HEK293T (cell line): ENCODE data around the gene PLPPR5.
A peak's percentile ranks its signal among the peaks of the same experiment; 100 is the strongest.

Experiments used
- CTCF ChIA-PET: fragments of 350-600 bp; formaldehyde crosslinking; extraction: SDS; loops from one replicate; lab custom pipeline; 2021; ENCODE audit warnings: antibody characterized with exemption, inconsistent platforms; lab: Yijun Ruan, JAX
- POLR2A ChIA-PET: fragments of 350-600 bp; formaldehyde crosslinking; extraction: SDS; loops from one replicate; lab custom pipeline; 2020; ENCODE audit warnings: antibody characterized with exemption, inconsistent platforms; lab: Yijun Ruan, JAX
- DNase-seq: peaks from one replicate; pipeline ENCODE4 v3.0.0; 2012; ENCODE audit warnings: mixed read lengths; ENCODE audit errors: extremely low spot score
- ARNT ChIP-seq: fragments of 450-650 bp; IDR thresholded peaks from 2 replicates; pipeline ENCODE4 v1.6.1; 2017; ENCODE audit warnings: mild to moderate bottlenecking
- BHLHE40 ChIP-seq: fragments of 450-650 bp; IDR thresholded peaks from 2 replicates; pipeline ENCODE4 v1.6.1; 2016; ENCODE audit warnings: mild to moderate bottlenecking, moderate library complexity, borderline replicate concordance
- CTBP1 ChIP-seq: fragments of 450-650 bp; IDR thresholded peaks from 2 replicates; pipeline ENCODE4 v1.6.1; 2016; ENCODE audit warnings: borderline replicate concordance
- ELF4 ChIP-seq: fragments of 450-650 bp; IDR thresholded peaks from 2 replicates; pipeline ENCODE4 v1.6.1; 2017; ENCODE audit warnings: antibody characterized with exemption
- FOXA1 ChIP-seq: fragments of 450-650 bp; IDR thresholded peaks from 2 replicates; pipeline ENCODE4 v1.6.1; 2016; ENCODE audit warnings: mild to moderate bottlenecking
- FOXK2 ChIP-seq: fragments of 450-650 bp; IDR thresholded peaks from 2 replicates; pipeline ENCODE4 v1.6.1; 2016; ENCODE audit warnings: mild to moderate bottlenecking
- FOXM1 ChIP-seq: fragments of 450-650 bp; IDR thresholded peaks from 2 replicates; pipeline ENCODE4 v1.6.1; 2017; ENCODE audit warnings: mild to moderate bottlenecking, borderline replicate concordance
- HDGF ChIP-seq: fragments of 450-650 bp; IDR thresholded peaks from 2 replicates; pipeline ENCODE4 v1.6.1; 2017; ENCODE audit warnings: antibody characterized with exemption, borderline replicate concordance
- L3MBTL2 ChIP-seq: fragments of 450-650 bp; conservative IDR thresholded peaks from 2 replicates; pipeline ENCODE4 v1.6.1; 2016; ENCODE audit warnings: mild to moderate bottlenecking
- LEF1 ChIP-seq: fragments of 450-650 bp; IDR thresholded peaks from 2 replicates; pipeline ENCODE4 v1.6.1; 2017; ENCODE audit warnings: mild to moderate bottlenecking, borderline replicate concordance
- NFRKB ChIP-seq: fragments of 450-650 bp; IDR thresholded peaks from 2 replicates; pipeline ENCODE4 v1.6.1; 2016; ENCODE audit warnings: mild to moderate bottlenecking, moderate library complexity
- SP1 ChIP-seq: fragments of 450-650 bp; IDR thresholded peaks from 2 replicates; pipeline ENCODE4 v1.6.1; 2017
- SUZ12 ChIP-seq: fragments of 450-650 bp; IDR thresholded peaks from 2 replicates; pipeline ENCODE4 v1.6.1; 2016; ENCODE audit warnings: mild to moderate bottlenecking
- TARDBP ChIP-seq: fragments of 450-650 bp; IDR thresholded peaks from 2 replicates; pipeline ENCODE4 v1.6.1; 2016
- ZNF384 ChIP-seq: fragments of 450-650 bp; IDR thresholded peaks from 2 replicates; pipeline ENCODE4 v1.6.1; 2016
- TF ChIP-seq, protein P1 (sequence below): fragments of 450-650 bp; IDR thresholded peaks from 2 replicates; pipeline ENCODE4 v1.6.1; 2016

PLPPR5 gene

GRCh38 chr1:99007366-99007765 lies 2.7 kb upstream of the PLPPR5 start:
- TF ChIP-seq L3MBTL2 (no peak), FOXK2 (no peak), ZNF384 (no peak), HDGF (no peak), NFRKB (no peak), ARNT (no peak), FOXA1 (no peak), BHLHE40 (no peak), ELF4 (no peak), SUZ12 (no peak), TARDBP (no peak), FOXM1 (no peak), CTBP1 (no peak)
- TF ChIP-seq, protein P1, sequence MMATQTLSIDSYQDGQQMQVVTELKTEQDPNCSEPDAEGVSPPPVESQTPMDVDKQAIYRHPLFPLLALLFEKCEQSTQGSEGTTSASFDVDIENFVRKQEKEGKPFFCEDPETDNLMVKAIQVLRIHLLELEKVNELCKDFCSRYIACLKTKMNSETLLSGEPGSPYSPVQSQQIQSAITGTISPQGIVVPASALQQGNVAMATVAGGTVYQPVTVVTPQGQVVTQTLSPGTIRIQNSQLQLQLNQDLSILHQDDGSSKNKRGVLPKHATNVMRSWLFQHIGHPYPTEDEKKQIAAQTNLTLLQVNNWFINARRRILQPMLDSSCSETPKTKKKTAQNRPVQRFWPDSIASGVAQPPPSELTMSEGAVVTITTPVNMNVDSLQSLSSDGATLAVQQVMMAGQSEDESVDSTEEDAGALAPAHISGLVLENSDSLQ, result no peak
- CTCF ChIA-PET, result no interaction called here
- POLR2A ChIA-PET, result no interaction called here
- no peak for DNase-seq

- ChIA-PET POLR2A (no interaction called here), CTCF (interaction anchor here (0.8 kb wide), 1 partner anchor 43 kb away, joined by 3 read pairs; no protein-coding TSS in a partner anchor)
- TF ChIP-seq BHLHE40, result no peak
- no peak for TF ChIP-seq HDGF
- TF ChIP-seq FOXA1, result no peak
- TF ChIP-seq NFRKB, result no peak
- no peak for TF ChIP-seq LEF1
- no peak for TF ChIP-seq SP1
- no peak for TF ChIP-seq ZNF384
- no peak for TF ChIP-seq L3MBTL2
- no peak for TF ChIP-seq FOXK2
- no peak for TF ChIP-seq TARDBP
- DNase-seq, result peak; percentile 15
Observed at GRCh38 chr1:99005537-99005942, 879 bp upstream of the PLPPR5 start.

DNA sequence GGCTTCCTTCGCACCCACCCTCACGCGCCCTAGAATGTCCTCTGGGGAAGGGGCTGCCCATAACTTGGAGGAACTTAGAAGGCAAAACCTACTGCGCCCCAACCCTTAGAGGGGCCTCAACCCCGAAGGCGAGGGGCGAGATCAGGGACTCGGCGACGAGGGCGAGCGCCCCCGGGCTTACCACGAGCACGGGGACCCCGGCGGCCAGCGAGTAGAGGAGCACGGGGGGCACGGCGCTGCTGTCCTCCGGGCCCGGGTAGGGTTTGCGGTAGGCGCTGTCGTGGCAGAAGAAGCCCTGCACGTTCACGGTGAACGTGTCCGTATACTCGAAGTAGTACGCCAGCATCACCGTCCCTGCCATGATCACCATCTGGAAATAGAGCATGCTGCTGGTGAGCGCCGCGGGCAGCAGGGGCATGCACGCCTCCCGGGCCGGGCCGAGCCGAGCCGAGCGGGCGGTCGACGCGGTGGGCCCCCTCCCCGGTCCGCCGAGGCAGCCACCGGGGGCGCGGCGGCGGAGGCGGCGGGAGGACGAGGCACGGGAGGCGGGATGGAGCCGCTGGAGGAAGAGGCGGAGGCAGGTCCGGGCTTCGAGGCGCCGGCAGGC lies 304 bp downstream of the PLPPR5 start:
- ChIA-PET CTCF (no interaction called here), POLR2A (no interaction called here)
- TF ChIP-seq FOXM1 (no peak), NFRKB (no peak), CTBP1 (no peak), L3MBTL2 (peak; percentile 46), ARNT (0 out of 2 replicates have a peak, but pooled peaks have one; percentile 17), HDGF (no peak), SP1 (no peak), TARDBP (no peak), FOXK2 (no peak)
- DNase-seq, result peak; percentile 50

DNA sequence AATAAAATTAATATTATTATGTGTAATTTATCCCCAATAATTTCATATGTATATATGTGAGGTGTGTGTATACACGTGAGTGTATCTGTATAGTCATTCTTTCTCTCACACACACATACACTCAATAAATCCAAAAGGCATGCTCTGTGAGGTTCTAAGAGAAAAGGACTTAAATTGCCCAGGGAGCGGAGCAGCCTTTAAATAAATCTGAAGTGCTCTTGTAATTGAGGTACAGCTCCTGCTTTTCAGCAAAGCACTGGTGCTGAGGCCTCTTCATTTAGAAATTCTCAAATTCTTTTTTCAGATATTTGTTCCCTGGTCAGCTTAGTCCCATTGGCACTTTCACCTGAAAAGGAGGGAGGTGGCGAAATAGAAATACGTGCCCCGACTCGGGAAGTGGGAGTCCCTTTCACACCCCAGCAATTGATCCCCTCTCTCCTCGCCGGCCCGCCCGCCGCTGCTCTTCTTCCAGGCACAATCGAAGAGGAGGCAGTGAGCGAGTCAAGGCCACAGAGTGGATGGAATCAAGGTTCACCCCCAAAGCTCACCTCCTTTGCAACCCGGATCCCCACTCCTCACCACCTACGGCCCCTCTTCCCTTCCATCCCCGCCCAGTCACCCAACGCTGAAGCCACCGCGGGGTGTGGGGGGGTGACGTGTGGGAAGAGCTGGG lies 944 bp downstream of the PLPPR5 start:
- no peak for DNase-seq
- ChIA-PET CTCF (no interaction called here), POLR2A (no interaction called here)
- TF ChIP-seq L3MBTL2, result no peak
- no peak for TF ChIP-seq ELF4
- no peak for TF ChIP-seq CTBP1
- no peak for TF ChIP-seq FOXM1
- TF ChIP-seq, protein P1, result no peak
- no peak for TF ChIP-seq SUZ12
- TF ChIP-seq FOXA1, result no peak

- CTCF ChIA-PET, result no interaction called here
- POLR2A ChIA-PET, result no interaction called here
- TF ChIP-seq CTBP1 (no peak), SUZ12 (no peak), SP1 (no peak), BHLHE40 (no peak), LEF1 (no peak)
- TF ChIP-seq, protein P1, result no peak
- DNase-seq, result no peak
Observed at GRCh38 chr1:98992844-98993243, 11.8 kb downstream of the PLPPR5 start.

GRCh38 chr1:98991127-98992012 lies 13.3 kb downstream of the PLPPR5 start:
- DNase-seq, result peak; percentile 34
- ChIA-PET CTCF (interaction anchor here (0.7 to 1.4 kb wide), 2 partner anchors 12 to 812 kb away, joined by 3 read pairs; no protein-coding TSS in a partner anchor), POLR2A (no interaction called here)
- TF ChIP-seq CTBP1 (no peak), ZNF384 (peak; percentile 95)
